Lower leg skin (tissue), 4 donors: ENCODE data around the gene SAMD5. TPM values are rescaled to one million over a fixed set of nuclear protein-coding genes. Genes with fewer than 3 reads are reported as not detected.

Experiments used
- DNase-seq, 2 donors: peaks; one replicate each; pipeline ENCODE4 v3.0.0-alpha.2; 2019; ENCODE audit warnings: low spot score in 2 of 2
- H3K4me3 ChIP-seq: fragments of 200-600 bp; sonication (generic); 2 replicates; pipeline ENCODE4 v1.5.1; 2017; ENCODE audit warnings: mild to moderate bottlenecking, low read depth; ENCODE audit not compliant: poor library complexity, severe bottlenecking
- CTCF ChIP-seq, 3 donors: fragments of 450-650 bp; IDR thresholded peaks; one replicate each; pipeline ENCODE4 v1.5.1; 2016; ENCODE audit warnings: antibody characterized with exemption in 3 of 3, mild to moderate bottlenecking in 3 of 3, moderate library complexity in 2 of 3
- POLR2A ChIP-seq, 2 donors: fragments of 450-650 bp; IDR thresholded peaks; one replicate each; pipeline ENCODE4 v1.6.1; 2016 to 2017; ENCODE audit warnings: antibody characterized with exemption in 2 of 2, mild to moderate bottlenecking in 1 of 2, moderate library complexity in 1 of 2
- WGBS, 2 donors: methylation state at CpG; one replicate each; pipeline ENCODE4 v1.1.5; 2018; 5-methylcytosine and 5-hydroxymethylcytosine counted together
- intact Hi-C: fragments of 100-400 bp; cut with DNase I; formaldehyde crosslinking; loops from one replicate; pipeline ENCODE4 v1.15.0; 2023; ENCODE audit warnings: low total_unique reads
- total RNA-seq, 4 donors: library from RNA; depleted of rRNA; stranded (reverse); fragments of >200 nt; gene quantifications; one replicate each; pipeline ENCODE4 v1.1.0, GENCODE V29; 2016

Gene SAMD5
- total RNA-seq, 4 donors from 2014 or later, result 0.38 to 2.9 (median 0.87) TPM

GRCh38 chr6:147506704-147507114, 1.8 kb upstream of the SAMD5 start:
- intact Hi-C loops, result loop anchor here (5.0 kb wide), 1 partner anchor 661 kb away; no protein-coding TSS in a partner anchor
- peak in 1 of 2 donors; percentile 87 for DNase-seq

DNA sequence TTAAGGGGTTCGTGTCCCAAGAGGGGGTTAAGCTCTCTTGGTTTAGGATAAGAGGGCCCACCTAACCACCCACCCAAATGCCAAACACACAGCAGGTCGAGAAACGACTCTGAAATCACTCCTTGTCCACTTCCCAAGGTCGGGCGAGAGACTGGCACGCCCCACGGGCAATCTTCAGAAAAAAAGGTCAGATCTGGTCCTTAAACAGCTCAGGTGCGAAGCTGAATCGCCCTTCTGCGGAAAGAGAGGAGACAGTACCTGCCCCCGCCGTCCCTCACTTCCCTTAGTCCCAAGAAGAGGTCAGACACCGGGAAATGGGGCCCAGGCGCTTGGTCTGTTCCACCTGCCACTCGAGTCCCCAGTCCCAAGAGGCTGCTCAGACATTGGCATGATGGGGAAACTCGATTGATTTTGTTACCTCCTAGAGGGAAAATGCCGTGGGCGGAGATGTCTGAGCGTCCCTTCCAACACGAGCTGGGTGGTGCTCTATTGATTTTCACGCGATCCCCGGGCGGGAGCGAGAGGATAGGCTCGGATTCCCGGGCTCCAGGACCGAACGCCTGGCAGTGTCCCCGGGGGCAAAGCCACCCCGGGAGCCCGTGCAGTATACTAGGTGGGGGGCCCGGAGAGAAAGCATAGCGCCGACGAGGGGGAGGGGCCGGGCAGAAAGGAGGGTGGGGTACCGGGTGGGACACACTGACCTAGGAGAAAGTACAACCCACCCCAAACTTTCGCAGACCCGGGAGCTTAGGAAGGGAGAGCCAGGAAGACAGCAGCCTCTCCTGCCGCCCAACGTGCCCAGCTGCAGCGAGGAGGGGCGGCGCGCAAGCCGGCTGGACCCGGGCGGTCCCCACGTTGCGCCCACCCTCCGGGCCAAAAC, 1.1 kb upstream of the SAMD5 start:
- intact Hi-C loops, result loop anchor here (5.0 kb wide), 1 partner anchor 660 kb away; no protein-coding TSS in a partner anchor
- peak overlapping the region; percentile 22 for H3K4me3 ChIP-seq
- DNase-seq, result no peak
- WGBS, 2 donors, result 1 to 3% methylated on average over 41 to 51 of the region's 52 CpGs
- TF ChIP-seq CTCF (IDR thresholded peaks at IDR 0.05), result no peak
- no peak for TF ChIP-seq POLR2A (IDR thresholded peaks at IDR 0.05)

More at GRCh38 chr6:147506704-147507114, 1.8 kb upstream of the SAMD5 start:
- TF ChIP-seq CTCF (IDR thresholded peaks at IDR 0.05) (no peak), POLR2A (IDR thresholded peaks at IDR 0.05) (no peak)
- WGBS, 2 donors, result 1% methylated on average over 22 to 29 of the region's 30 CpGs
- H3K4me3 ChIP-seq, result no peak overlapping the region

GRCh38 chr6:147508866-147509608, 547 bp downstream of the SAMD5 start:
- TF ChIP-seq CTCF (IDR thresholded peaks at IDR 0.05), result no peak
- no peak for TF ChIP-seq POLR2A (IDR thresholded peaks at IDR 0.05)
- intact Hi-C loops, result loop anchor here (5.0 kb wide), 1 partner anchor 658 kb away; no protein-coding TSS in a partner anchor
- WGBS, 2 donors, result 3 to 5% methylated on average over 21 to 26 of the region's 73 CpGs
- peak overlapping the region; percentile 22 for H3K4me3 ChIP-seq
- no peak for DNase-seq

DNA sequence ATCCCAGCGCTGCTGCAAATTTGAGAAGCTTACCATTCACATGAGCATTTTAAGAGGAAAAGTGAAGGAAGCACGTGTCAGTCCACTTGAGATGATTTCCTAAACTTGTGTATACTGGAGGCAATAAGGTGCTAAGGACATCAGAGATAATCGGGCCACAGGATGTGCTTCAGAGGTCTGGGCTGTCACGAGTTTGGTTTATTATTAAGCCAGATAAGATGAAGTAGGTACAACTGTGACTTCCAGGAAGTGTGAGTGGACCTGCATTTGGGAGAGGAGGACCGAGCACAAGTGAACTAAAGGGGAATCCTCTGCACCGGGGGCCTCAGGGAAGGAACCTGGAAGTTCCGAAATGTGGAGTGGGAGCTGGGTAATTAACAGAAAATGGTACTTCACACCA, 1.4 kb downstream of the SAMD5 start:
- DNase-seq, result no peak
- 54 to 55% methylated on average over 7 of the region's 7 CpGs for WGBS, 2 donors
- no peak for TF ChIP-seq POLR2A (IDR thresholded peaks at IDR 0.05)
- TF ChIP-seq CTCF (IDR thresholded peaks at IDR 0.05), result no peak
- no peak overlapping the region for H3K4me3 ChIP-seq
- intact Hi-C loops, result loop anchor here (5.0 kb wide), 1 partner anchor 657 kb away; no protein-coding TSS in a partner anchor

DNA sequence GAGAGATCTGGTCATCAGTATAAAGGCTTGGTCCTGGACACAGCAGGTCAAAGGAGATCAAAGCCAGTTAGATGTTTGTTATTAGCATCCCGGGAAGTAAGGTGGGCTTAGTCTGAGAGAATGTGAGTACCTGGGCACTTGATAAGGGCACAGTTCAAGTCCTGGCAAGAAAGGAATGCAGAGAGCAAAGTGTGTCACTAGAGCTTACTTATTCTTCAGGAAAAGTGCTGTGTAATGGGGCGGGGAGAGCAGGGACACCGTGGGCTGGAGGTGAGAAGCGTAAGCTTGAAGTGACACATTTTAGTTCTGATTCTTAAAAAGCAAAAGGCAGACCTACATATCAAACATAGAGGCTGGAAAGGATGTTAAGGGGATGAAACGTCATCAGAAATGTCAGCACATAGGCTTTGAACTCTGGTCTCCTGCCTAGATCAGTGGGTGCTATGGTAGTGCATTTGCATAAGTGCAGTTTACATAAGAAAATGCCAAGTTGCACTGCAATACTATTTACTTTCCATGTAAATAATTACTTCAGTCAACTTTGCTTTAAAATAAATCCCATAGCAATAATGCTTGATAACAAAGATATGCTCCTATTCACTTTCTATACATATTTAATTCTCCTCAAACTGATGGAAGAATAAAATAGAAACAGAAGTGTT, 2.6 kb downstream of the SAMD5 start:
- 38 to 51% methylated on average over 5 of the region's 5 CpGs for WGBS, 2 donors
- intact Hi-C loops, result no loop called here
- no peak overlapping the region for H3K4me3 ChIP-seq
- DNase-seq, result no peak
- no peak for TF ChIP-seq POLR2A (IDR thresholded peaks at IDR 0.05)
- no peak for TF ChIP-seq CTCF (IDR thresholded peaks at IDR 0.05)
